Mucosa of descending colon (tissue), 3 donors: ENCODE results near the gene C19orf18. TPM values are rescaled to one million over a fixed set of nuclear protein-coding genes. Genes with fewer than 3 reads are reported as not detected.
"Not testable (repeated sequence)": the region's sequence is repeated elsewhere in the genome, so short reads cannot be mapped to it uniquely, and the experiment has no call there.

ENCODE experiments used
- ATAC-seq: fragments of 200-7000 bp; cut with Tn5 transposase; one replicate; pipeline ENCODE4 v1.9.1; 2020; ENCODE audit warnings: mild to moderate bottlenecking, moderate library complexity
- DNase-seq, 3 donors: peaks; one replicate each; pipeline ENCODE4 v3.0.0-alpha.2; 2020
- H3K36me3 ChIP-seq: fragments of 200-600 bp; one replicate; pipeline ENCODE4 v1.8.0; 2021; ENCODE audit warnings: low read depth, mild to moderate bottlenecking
- H3K4me1 ChIP-seq: fragments of 200-600 bp; one replicate; pipeline ENCODE4 v1.8.0; 2021; ENCODE audit warnings: low read depth, mild to moderate bottlenecking
- H3K4me3 ChIP-seq: fragments of 200-600 bp; one replicate; pipeline ENCODE4 v1.8.0; 2021; ENCODE audit warnings: mild to moderate bottlenecking
- H3K9me3 ChIP-seq: fragments of 200-600 bp; one replicate; pipeline ENCODE4 v1.8.0; 2021; ENCODE audit warnings: mild to moderate bottlenecking
- CTCF ChIP-seq: fragments of 200-600 bp; IDR thresholded peaks from one replicate; pipeline ENCODE4 v1.8.0; 2022; ENCODE audit warnings: antibody characterized with exemption, mild to moderate bottlenecking
- intact Hi-C, 2 donors: fragments of 100-400 bp; cut with DNase I in 1 of 2; cut with micrococcal nuclease in 1 of 2; formaldehyde crosslinking; loops; one replicate each; pipeline versions ENCODE4 v1.11.0 to v1.11.1; 2022; cut with DNase I, micrococcal nuclease
- total RNA-seq, 3 donors: library from RNA; stranded (reverse); fragmentation: NEBNext Ultra II Directional in 2 of 3; extraction: Animal tissue kit (Norgen Biotek cat#: 25700) in 2 of 3; gene quantifications; one replicate each; pipeline versions ENCODE4 v1.2.1 to v1.2.4, GENCODE V29; 2021 to 2023
- donor health status: DM: no; HTN: no; CAD: no; lungs with moderate emphysema.
- donor health status: DM: no; HTN: no; CAD: no.
- donor health status: DM: no; HTN: yes; CAD: no.

C19orf18 gene
- total RNA-seq, 3 donors from 2014 or later: 0.98 to 2.0 (median 0.99) TPM

GRCh38 chr19:58010507-58010906 lies 36.2 kb upstream of the C19orf18 start:
- intact Hi-C loops: no loop called here
- Histone ChIP-seq H3K9me3 (peaks cover 30% of the 10 kb centered on the region), H3K4me3 (no peak overlapping the region)

GRCh38 chr19:58009666-58010301 lies 35.5 kb upstream of the C19orf18 start:
- ATAC-seq (peak; percentile 97), DNase-seq (peak; percentile 80 to 94 (median 92))
- Histone ChIP-seq H3K9me3 (peaks cover 37% of the 10 kb centered on the region), H3K36me3 (peaks cover 1% of the 10 kb centered on the region), H3K4me3 (peak overlapping the region; percentile 19), H3K4me1 (peaks cover 9% of the 10 kb centered on the region)
- intact Hi-C loops: no loop called here
- TF ChIP-seq CTCF: no peak

More at GRCh38 chr19:58010507-58010906, 36.2 kb upstream of the C19orf18 start:
- DNase-seq (no peak), ATAC-seq (no peak)
- Histone ChIP-seq H3K36me3 (no peaks in the 10 kb centered on the region), H3K4me1 (peaks cover 9% of the 10 kb centered on the region)
- no peak for TF ChIP-seq CTCF

- Histone ChIP-seq H3K4me3 (no peak overlapping the region), H3K36me3 (peaks cover 2% of the 10 kb centered on the region), H3K4me1 (peaks cover 9% of the 10 kb centered on the region), H3K9me3 (peaks cover 42% of the 10 kb centered on the region)
- intact Hi-C loops: no loop called here
- ATAC-seq (peak; percentile 34), DNase-seq (no peak)
- TF ChIP-seq CTCF: no peak
These were observed 34.9 kb upstream of the C19orf18 start for GRCh38 chr19:58009301-58009665.

GRCh38 chr19:58008877-58009276 lies 34.5 kb upstream of the C19orf18 start:
- H3K36me3 ChIP-seq, H3K4me3 ChIP-seq, H3K4me1 ChIP-seq, ATAC-seq, intact Hi-C loops, DNase-seq: not testable (repeated sequence)
- peaks cover 46% of the 10 kb centered on the region for H3K9me3 ChIP-seq

- ATAC-seq (no peak), DNase-seq (no peak)
- Histone ChIP-seq H3K4me3 (no peak overlapping the region), H3K9me3 (peaks cover 49% of the 10 kb centered on the region), H3K4me1 (peaks cover 9% of the 10 kb centered on the region), H3K36me3 (peaks cover 2% of the 10 kb centered on the region)
- intact Hi-C loops: no loop called here
- no peak for TF ChIP-seq CTCF
These were observed 33.0 kb upstream of the C19orf18 start for GRCh38 chr19:58007285-58007684.

- DNase-seq: no peak
- TF ChIP-seq CTCF: no peak
- intact Hi-C loops: no loop called here
- H3K4me3 ChIP-seq: peak overlapping the region; percentile 83
- peaks cover 6% of the 10 kb centered on the region for H3K4me1 ChIP-seq
- no peak for ATAC-seq
- H3K36me3 ChIP-seq: peaks cover 2% of the 10 kb centered on the region
- peaks cover 63% of the 10 kb centered on the region for H3K9me3 ChIP-seq
These were observed 29.0 kb upstream of the C19orf18 start for GRCh38 chr19:58003174-58003828.
